H1 (cell line): ENCODE results near the gene CSF3R. TPM values are rescaled to one million over a fixed set of nuclear protein-coding genes. Genes with fewer than 3 reads are reported as not detected.
A peak's percentile ranks its signal among the peaks of the same experiment; 100 is the strongest.

Source experiments
- CTCF ChIA-PET: fragments of 300-600 bp; sonication (Branson Sonifier 250); formaldehyde crosslinking; loops from one replicate; lab custom pipeline; 2021; ENCODE audit not compliant: partially characterized antibody; lab: Charles Lee
- POLR2A ChIA-PET: fragments of 300-600 bp; sonication (Branson Sonifier 250); formaldehyde crosslinking; loops from one replicate; lab custom pipeline; 2021; ENCODE audit warnings: inconsistent platforms; ENCODE audit not compliant: partially characterized antibody; lab: Charles Lee
- DNase-seq, 2 experiments: peaks; one replicate each; pipeline versions ENCODE4 v3.0.0 to v3.0.0-alpha.2; 2010 to 2022; ENCODE audit warnings: low spot score in 2 of 2, low read depth in 1 of 2, mixed read lengths in 1 of 2
- FAIRE-seq: peaks from 2 replicates; lab custom pipeline; 2011; peaks lifted over from hg19 to GRCh38; lab: Jason Lieb, UNC
- H2AFZ ChIP-seq: 2 replicates; pipeline ENCODE4 v1.8.1; 2012; ENCODE audit warnings: low read length, inconsistent platforms
- H2AK5ac ChIP-seq: 2 replicates; pipeline ENCODE4 v1.6.1; 2013; ENCODE audit warnings: low read depth, low read length
- H2BK120ac ChIP-seq: replicated peaks from 2 replicates; pipeline ENCODE3; 2013; ENCODE audit warnings: low read depth, low read length, inconsistent platforms
- H2BK12ac ChIP-seq: 2 replicates; pipeline ENCODE4 v1.6.1; 2013; ENCODE audit warnings: low read depth, low read length
- H2BK15ac ChIP-seq: 2 replicates; pipeline ENCODE4 v1.6.1; 2013; ENCODE audit warnings: low read length
- H2BK20ac ChIP-seq: 2 replicates; pipeline ENCODE4 v1.6.1; 2013; ENCODE audit warnings: low read length
- H2BK5ac ChIP-seq: 2 replicates; pipeline ENCODE4 v1.6.1; 2013; ENCODE audit warnings: low read depth, low read length
- H3K14ac ChIP-seq: 2 replicates; pipeline ENCODE4 v1.6.1; 2013; ENCODE audit warnings: inconsistent platforms; ENCODE audit not compliant: insufficient read length
- H3K18ac ChIP-seq: 2 replicates; pipeline ENCODE4 v1.6.1; 2013; ENCODE audit warnings: low read length; ENCODE audit errors: extremely low read depth
- H3K23ac ChIP-seq: 2 replicates; pipeline ENCODE4 v1.6.1; 2013; ENCODE audit warnings: inconsistent platforms; ENCODE audit not compliant: insufficient read length
- H3K23me2 ChIP-seq: 2 replicates; pipeline ENCODE4 v1.6.1; 2013; ENCODE audit warnings: low read depth, low read length
- H3K27ac ChIP-seq: 2 replicates; pipeline ENCODE4 v1.6.1; 2011; ENCODE audit warnings: low read depth, low read length, inconsistent platforms
- H3K27me3 ChIP-seq, 4 experiments: replicated peaks in 1 of 4; 1 replicate in 1 of 4; 2 replicates in 3 of 4; pipeline versions ENCODE4 v1.6.1 to v1.8.1; 2011 to 2013; ENCODE audit warnings: low read length in 3 of 4, mild to moderate bottlenecking in 3 of 4, inconsistent platforms in 2 of 4, mixed read lengths in 2 of 4, moderate library complexity in 1 of 4; ENCODE audit not compliant: control insufficient read depth in 3 of 4, insufficient read depth in 3 of 4; ENCODE audit errors: extremely low read depth in 1 of 4
- H3K36me3 ChIP-seq, 4 experiments: 2 replicates each; pipeline versions ENCODE4 v1.6.1 to v1.8.1; 2011 to 2013; ENCODE audit warnings: mild to moderate bottlenecking in 4 of 4, low read length in 3 of 4, moderate library complexity in 2 of 4, control low read depth in 1 of 4, inconsistent platforms in 1 of 4; ENCODE audit not compliant: insufficient read depth in 4 of 4, control insufficient read depth in 2 of 4
- H3K4ac ChIP-seq: replicated peaks from 2 replicates; pipeline ENCODE3; 2013; ENCODE audit warnings: low read length, low read depth, mixed read lengths, inconsistent platforms; ENCODE audit not compliant: insufficient read length
- H3K4me1 ChIP-seq, 4 experiments: replicated peaks in 1 of 4; 1 replicate in 1 of 4; 2 replicates in 3 of 4; pipeline versions ENCODE4 v1.6.1 to v1.8.1; 2011 to 2013; ENCODE audit warnings: low read length in 3 of 4, inconsistent platforms in 2 of 4, mixed read lengths in 1 of 4; ENCODE audit not compliant: insufficient read depth in 4 of 4, control insufficient read depth in 3 of 4
- H3K4me2 ChIP-seq, 2 experiments: 2 replicates each; pipeline versions ENCODE4 v1.6.1 to v1.8.1; 2011 to 2013; ENCODE audit warnings: low read depth in 2 of 2, low read length in 2 of 2, control low read depth in 1 of 2, inconsistent platforms in 1 of 2, mild to moderate bottlenecking in 1 of 2; ENCODE audit not compliant: insufficient read depth in 1 of 2
- H3K4me3 ChIP-seq, 4 experiments: fragments of 200-600, 300-600 bp in 1 of 4; sonication (generic), shearing (Covaris generic), sonication (Bioruptor Twin) in 1 of 4; 2 replicates each; pipeline versions ENCODE4 v1.5.1 to v1.8.1; 2011 to 2016; ENCODE audit warnings: low read length in 4 of 4, low read depth in 3 of 4, control low read depth in 2 of 4, inconsistent platforms in 2 of 4, mild to moderate bottlenecking in 2 of 4, mixed read lengths in 1 of 4, moderate library complexity in 1 of 4; ENCODE audit not compliant: insufficient read depth in 2 of 4; ENCODE audit errors: extremely low read depth in 1 of 4
- H3K56ac ChIP-seq: replicated peaks from 2 replicates; pipeline ENCODE3; 2013; ENCODE audit warnings: low read depth, mild to moderate bottlenecking, mixed read lengths, low read length, inconsistent platforms; ENCODE audit not compliant: insufficient read length
- H3K79me1 ChIP-seq: 2 replicates; pipeline ENCODE4 v1.6.1; 2013; ENCODE audit warnings: low read depth, low read length, control low read depth
- H3K79me2 ChIP-seq, 2 experiments: 2 replicates each; pipeline versions ENCODE4 v1.6.1 to v1.8.1; 2012 to 2013; ENCODE audit warnings: low read length in 2 of 2, mild to moderate bottlenecking in 2 of 2, inconsistent platforms in 1 of 2; ENCODE audit not compliant: insufficient read depth in 2 of 2, control insufficient read depth in 1 of 2
- H3K9ac ChIP-seq, 4 experiments: replicated peaks in 1 of 4; 1 replicate in 1 of 4; 2 replicates in 3 of 4; pipeline versions ENCODE4 v1.6.1 to v1.8.1; 2011 to 2013; ENCODE audit warnings: low read depth in 3 of 4, low read length in 3 of 4, control low read depth in 2 of 4, mild to moderate bottlenecking in 2 of 4, moderate library complexity in 2 of 4, inconsistent platforms in 1 of 4; ENCODE audit errors: extremely low read depth in 1 of 4
- H3K9me3 ChIP-seq, 2 experiments: 2 replicates each; pipeline versions ENCODE4 v1.6.1 to v1.8.1; 2012 to 2013; ENCODE audit warnings: mild to moderate bottlenecking in 2 of 2, moderate library complexity in 2 of 2, control low read depth in 1 of 2, inconsistent platforms in 1 of 2, low read depth in 1 of 2, low read length in 1 of 2, mixed read lengths in 1 of 2; ENCODE audit not compliant: insufficient read depth in 2 of 2
- H4K20me1 ChIP-seq, 2 experiments: replicated peaks in 1 of 2; 2 replicates each; pipeline versions ENCODE3 to v1.8.1; 2011 to 2013; ENCODE audit warnings: inconsistent platforms in 2 of 2, low read length in 2 of 2, mild to moderate bottlenecking in 1 of 2; ENCODE audit not compliant: insufficient read depth in 2 of 2, control insufficient read depth in 1 of 2
- H4K5ac ChIP-seq: 2 replicates; pipeline ENCODE4 v1.6.1; 2013; ENCODE audit warnings: low read length, low read depth, mixed read lengths, inconsistent platforms; ENCODE audit not compliant: insufficient read length
- H4K8ac ChIP-seq: 2 replicates; pipeline ENCODE4 v1.8.0; 2013; ENCODE audit warnings: mild to moderate bottlenecking, moderate library complexity, low read length, inconsistent platforms; ENCODE audit not compliant: insufficient read depth; ENCODE audit errors: extremely low read depth
- H4K91ac ChIP-seq: replicated peaks from 2 replicates; pipeline ENCODE3; 2013; ENCODE audit warnings: low read length, mixed read lengths, inconsistent platforms; ENCODE audit not compliant: insufficient read length
- FOSL1 ChIP-seq: IDR thresholded peaks from 2 replicates; pipeline ENCODE4 v1.6.1; 2011; ENCODE audit warnings: mild to moderate bottlenecking, low read depth, low read length, moderate library complexity; ENCODE audit not compliant: insufficient read depth
- KDM1A ChIP-seq: fragments of 200-600, 300-600 bp; sonication (generic); IDR thresholded peaks from 2 replicates; pipeline ENCODE4 v1.7.1; 2016; ENCODE audit warnings: mild to moderate bottlenecking, low read length, borderline replicate concordance
- WGBS, 2 experiments: shearing (Covaris generic) in 1 of 2; methylation state at CpG; one replicate each; pipeline versions ENCODE4 v1.1.6 to v1.1.7; 2013 to 2015; ENCODE audit warnings: low lambda C conversion rate in 2 of 2, mixed read lengths in 2 of 2, inconsistent platforms in 1 of 2, low coverage in 1 of 2, missing lambda C conversion rate in 1 of 2; ENCODE audit not compliant: insufficient replicate concordance in 2 of 2, insufficient coverage in 1 of 2, insufficient read length in 1 of 2; ENCODE audit errors: extremely low coverage in 1 of 2, missing lambda C conversion rate in 1 of 2; 5-methylcytosine and 5-hydroxymethylcytosine counted together
- polyA plus RNA-seq, 7 experiments: library from polyadenylated mRNA; depleted of rRNA in 3 of 7; stranded (reverse) in 5 of 7; unstranded in 2 of 7; fragments of >200 nt in 5 of 7; fragments of 200-250 nt in 2 of 7; gene quantifications; 1 replicate in 5 of 7; 2 replicates in 1 of 7; 4 replicates in 1 of 7; pipeline versions ENCODE4 v1.2.1 to v1.2.3, GENCODE V29; 2011 to 2013; ENCODE audit warnings: missing spikeins in 2 of 7, mixed read lengths in 2 of 7
- total RNA-seq: library from RNA; stranded (reverse); fragmentation: NEBNext Ultra II Directional; extraction: Animal tissue kit (Norgen Biotek cat#: 25700); gene quantifications from 2 replicates; pipeline ENCODE4 v1.2.1, GENCODE V29; 2021

The CSF3R gene
- total and polyA plus RNA-seq, 2 of the 8 experiments (the other 6 are each of a cell fraction or from before 2014, with no cell fraction given): not detected

GRCh38 chr1:36511804-36512798 lies 29.4 kb upstream of the CSF3R start:
- Histone ChIP-seq H3K4ac (no peak overlapping the region), H3K36me3 (no peaks in the 10 kb centered on the region), H3K9me3 (no peaks in the 10 kb centered on the region), H3K9ac (no peak overlapping the region), H2BK5ac (no peak overlapping the region), H2BK120ac (no peak overlapping the region), H3K14ac (no peak overlapping the region), H2AK5ac (no peak overlapping the region; the same call in 1 of the 2 replicates), H3K4me2 (no peak overlapping the region), H3K27me3 (no peaks in the 10 kb centered on the region), H3K23me2 (no peaks in the 10 kb centered on the region), H2AFZ (0 out of 2 replicates have a peak overlapping the region, but pooled peaks have one; percentile 81), H4K5ac (no peak overlapping the region), H3K79me1 (no peaks in the 10 kb centered on the region), H4K20me1 (no peaks in the 10 kb centered on the region), H2BK20ac (no peak overlapping the region), H2BK15ac (peak overlapping the region; percentile 53; the same call in 1 of the 2 replicates), H4K91ac (no peak overlapping the region), H3K79me2 (no peaks in the 10 kb centered on the region), H3K4me3 (no peak overlapping the region), H3K56ac (no peak overlapping the region), H3K18ac (no peak overlapping the region; the same call in 1 of the 2 replicates), H2BK12ac (no peak overlapping the region), H3K27ac (no peak overlapping the region), H4K8ac (no peak overlapping the region; the same call in 1 of the 2 replicates), H3K23ac (no peak overlapping the region), H3K4me1 (peaks cover 0 to 4% (median 0%) of the 10 kb centered on the region in 4 experiments; a peak in 3 of 7 replicates)
- DNase-seq (no peak), FAIRE-seq (no peak)
- POLR2A ChIA-PET: no interaction called here
- CTCF ChIA-PET: no interaction called here
- WGBS, 2 experiments: 83% methylated on average over 15 of the region's 15 CpGs; no CpG with 5 or more reads in 1 of the 2 experiments
- TF ChIP-seq KDM1A: 0 out of 2 replicates have a peak, but pooled peaks have one; percentile 15
- no peak for TF ChIP-seq FOSL1
